Posterior vena cava (tissue), 2 donors: ENCODE data around the gene LSS. TPM values are rescaled to one million over a fixed set of nuclear protein-coding genes. Genes with fewer than 3 reads are reported as not detected.
A peak's percentile ranks its signal among the peaks of the same experiment; 100 is the strongest.
"Not testable (repeated sequence)": the region's sequence is repeated elsewhere in the genome, so short reads cannot be mapped to it uniquely, and the experiment has no call there.

Experiments used
- DNase-seq: peaks from one replicate; pipeline ENCODE4 v3.0.0-alpha.2; 2020; ENCODE audit warnings: low spot score
- intact Hi-C, 2 donors: fragments of 100-400 bp; cut with DNase I; formaldehyde crosslinking; loops; one replicate each; pipeline versions ENCODE4 v1.14.1 to v1.14.2; 2022 to 2023
- total RNA-seq, 2 donors: library from RNA; stranded (reverse); fragmentation: NEBNext Ultra II Directional; extraction: Animal tissue kit (Norgen Biotek cat#: 25700); gene quantifications; one replicate each; pipeline ENCODE4 v1.2.1, GENCODE V29; 2021
- donor health status: DM: yes; HTN: yes; CAD: no.
- donor health status: DM: yes; HTN: yes; CAD: no.

Gene LSS
- total RNA-seq, 2 donors from 2014 or later = 42.5 to 65.0 TPM

GRCh38 chr21:46193829-46194373 is 34.7 kb downstream of the LSS start:
- intact Hi-C loops = no loop called here
- no peak for DNase-seq

DNA sequence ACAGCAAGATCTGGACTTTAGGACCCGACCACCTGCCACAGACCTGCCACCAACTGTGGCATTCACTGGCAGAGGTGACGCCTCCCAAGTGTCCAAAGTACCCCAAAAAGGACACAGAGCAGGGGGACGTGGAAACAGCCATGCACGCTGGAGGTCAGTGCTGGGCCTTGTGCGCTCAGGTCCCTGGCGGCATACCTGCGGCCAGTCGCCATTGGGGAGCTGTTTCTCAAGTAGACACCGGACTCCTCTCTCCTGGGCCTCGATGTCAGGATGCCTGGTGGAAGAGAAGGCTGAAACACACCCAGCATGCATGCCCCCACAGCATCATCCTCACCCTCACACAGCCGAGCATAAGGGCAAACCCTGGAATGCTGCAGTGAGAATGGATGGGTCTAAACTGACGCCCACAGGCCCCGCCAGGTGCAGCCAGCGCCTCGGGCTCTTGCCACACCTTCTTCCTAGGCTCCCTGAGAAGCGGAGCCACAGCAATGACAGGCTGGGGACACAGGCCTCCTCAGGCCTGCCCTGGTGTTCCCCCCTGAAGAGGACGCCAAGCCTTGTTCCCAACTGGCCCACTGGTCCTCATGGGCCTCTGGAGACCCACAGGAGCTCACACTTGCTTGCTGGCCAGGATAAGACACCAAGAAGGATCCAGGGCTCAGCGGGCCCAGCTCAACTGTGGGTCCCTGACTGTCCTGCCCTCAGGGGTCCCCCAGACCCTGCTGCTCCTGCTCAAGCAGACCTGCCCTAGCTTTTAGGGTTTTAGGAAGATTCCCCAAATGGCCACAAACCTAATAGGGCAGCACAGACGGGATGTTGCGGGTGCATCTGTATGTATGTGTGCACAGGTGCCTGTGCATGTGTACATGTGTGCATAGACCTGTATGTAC is 36.6 kb downstream of the LSS start:
- peak; percentile 67 for DNase-seq
- intact Hi-C loops = no loop called here

- DNase-seq = peak; percentile 89
- intact Hi-C loops = no loop called here
Observed at GRCh38 chr21:46191257-46191685, 37.3 kb downstream of the LSS start.

DNA sequence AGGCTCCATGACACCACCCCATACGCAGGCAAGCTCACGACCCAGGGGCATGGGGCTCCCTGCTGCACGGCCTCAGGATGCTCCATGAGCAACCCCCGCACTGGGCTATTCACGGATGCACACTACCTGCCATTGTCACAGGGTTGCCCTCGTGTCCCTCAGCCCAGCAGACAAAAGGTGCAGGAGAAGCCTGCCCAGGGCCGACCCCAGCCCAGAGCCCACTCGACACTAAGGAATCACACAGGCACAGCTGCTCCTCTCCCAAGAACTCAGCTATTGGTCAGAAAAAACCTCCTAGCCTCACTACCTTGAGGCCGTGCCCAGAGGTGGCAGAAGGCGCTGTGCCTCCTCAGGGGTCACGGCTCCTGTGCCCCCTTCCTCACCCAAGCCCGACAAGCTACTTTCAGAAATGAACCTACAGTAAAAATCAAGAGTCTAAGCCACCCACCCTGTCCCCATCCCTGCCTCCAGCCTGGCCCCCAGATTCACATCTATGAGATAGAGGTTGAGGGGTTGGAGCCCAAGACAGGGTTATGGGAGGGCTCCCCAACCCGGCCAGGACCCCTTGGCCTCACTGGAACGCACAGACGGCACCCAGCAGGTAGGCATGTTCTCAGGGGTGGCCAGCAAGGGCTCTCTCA is 38.0 kb downstream of the LSS start:
- DNase-seq = peak; percentile 70
- intact Hi-C loops = no loop called here

- peak; percentile 70 for DNase-seq
- intact Hi-C loops = no loop called here
Observed at GRCh38 chr21:46189959-46190490, 38.5 kb downstream of the LSS start.

DNA sequence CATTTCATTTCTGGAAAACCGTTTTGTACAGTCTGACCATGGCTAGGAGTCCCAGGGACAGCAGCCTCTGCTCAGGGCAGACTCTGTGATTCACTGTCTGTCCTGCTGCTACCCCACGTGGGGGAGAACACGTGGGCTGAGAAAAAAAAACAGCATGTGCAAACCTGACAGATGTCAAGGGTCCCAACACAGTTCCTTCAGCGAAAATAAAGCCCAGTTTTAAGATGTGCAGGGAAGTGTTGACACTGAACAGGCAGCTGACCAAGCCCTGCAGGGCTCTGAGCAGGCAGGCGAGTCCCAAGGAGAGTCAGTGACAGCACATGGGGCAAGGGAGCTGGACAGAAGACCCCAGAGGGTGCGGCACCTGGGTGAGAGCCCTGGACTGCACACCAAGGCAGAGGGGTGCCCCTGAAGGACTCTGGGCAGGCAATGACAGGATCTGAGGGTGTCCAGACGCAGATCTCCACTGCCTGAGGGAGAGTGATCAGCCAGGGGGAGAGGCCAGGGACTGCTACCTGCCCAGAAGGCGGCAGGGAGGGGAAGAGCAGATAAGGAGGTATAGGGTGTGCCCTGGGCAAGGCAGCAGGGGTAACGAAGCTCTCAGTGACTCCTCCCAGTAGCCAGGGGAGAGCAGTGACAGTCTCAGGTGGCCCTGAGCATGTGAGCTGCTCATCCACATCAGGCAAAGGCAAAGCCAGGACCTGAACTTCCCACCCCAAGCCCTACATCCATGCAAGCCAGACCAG is 39.2 kb downstream of the LSS start:
- no peak for DNase-seq

DNA sequence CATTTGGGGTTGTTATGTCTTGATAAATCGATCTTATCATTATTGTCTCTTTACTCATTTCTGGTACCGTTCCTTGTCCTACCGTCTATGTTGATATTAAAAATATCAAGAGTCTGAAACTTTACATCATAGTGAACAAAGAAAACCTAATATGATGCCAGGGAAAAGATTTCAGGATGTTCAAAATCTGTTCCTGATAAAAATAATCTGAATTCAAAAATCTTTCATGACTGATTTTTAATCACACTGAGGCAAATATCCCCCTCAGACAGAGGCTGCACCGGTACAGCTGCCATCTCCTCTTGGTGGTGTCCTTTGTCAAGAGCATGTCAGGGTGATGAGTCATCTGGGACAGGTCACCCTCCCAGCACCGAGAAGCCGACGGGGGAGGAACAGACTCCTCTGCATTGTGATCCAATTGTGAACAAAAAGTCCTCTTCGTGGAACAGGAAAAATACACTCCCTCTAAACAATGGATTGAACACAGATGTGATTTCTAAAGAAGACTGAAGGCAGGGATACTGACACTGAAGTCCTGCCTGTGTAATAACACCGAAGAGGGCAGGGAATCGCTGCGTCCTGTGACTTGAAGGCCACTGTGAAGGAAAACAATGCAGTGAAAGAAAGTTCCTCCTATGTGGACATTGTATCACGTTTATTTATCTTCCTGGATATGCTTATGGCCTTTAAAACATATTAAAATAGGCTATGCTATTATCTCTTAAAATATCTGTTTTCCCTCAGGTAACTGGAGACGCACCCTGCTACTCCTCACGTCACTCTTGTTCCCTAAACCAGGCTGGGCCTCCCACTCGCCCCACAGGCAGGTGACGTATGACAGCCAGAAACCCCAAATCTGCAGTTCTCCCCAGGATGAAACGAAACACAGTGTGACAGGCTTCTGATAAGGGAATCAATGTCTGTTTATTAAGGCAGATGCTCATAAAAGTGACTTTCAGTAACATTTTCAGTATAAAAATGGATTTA is 40.1 kb downstream of the LSS start:
- peak; percentile 75 for DNase-seq
- intact Hi-C loops = no loop called here

More for the DNA sequence above, 39.2 kb downstream of the LSS start:
- intact Hi-C loops = no loop called here

DNA sequence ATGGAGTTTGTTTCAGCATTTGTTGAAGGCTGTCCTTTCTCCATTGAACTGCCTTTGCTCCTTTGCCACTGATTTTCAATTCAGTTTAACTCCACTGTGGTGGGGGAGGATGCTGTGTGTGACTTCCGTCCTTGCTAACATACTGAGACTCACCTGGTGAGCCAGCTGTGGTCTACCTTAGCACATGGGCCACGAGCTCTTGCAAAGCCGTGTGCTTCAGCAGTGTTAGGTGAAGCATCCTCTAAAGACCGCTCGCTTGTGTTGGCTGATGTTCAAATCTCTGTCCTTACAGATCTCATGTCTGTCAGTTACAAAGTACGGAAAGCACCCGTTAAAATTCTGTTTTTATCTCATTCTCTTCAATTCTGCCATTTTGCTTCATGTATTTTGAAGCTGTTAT is 40.8 kb downstream of the LSS start:
- DNase-seq = no peak
- intact Hi-C loops = no loop called here

DNA sequence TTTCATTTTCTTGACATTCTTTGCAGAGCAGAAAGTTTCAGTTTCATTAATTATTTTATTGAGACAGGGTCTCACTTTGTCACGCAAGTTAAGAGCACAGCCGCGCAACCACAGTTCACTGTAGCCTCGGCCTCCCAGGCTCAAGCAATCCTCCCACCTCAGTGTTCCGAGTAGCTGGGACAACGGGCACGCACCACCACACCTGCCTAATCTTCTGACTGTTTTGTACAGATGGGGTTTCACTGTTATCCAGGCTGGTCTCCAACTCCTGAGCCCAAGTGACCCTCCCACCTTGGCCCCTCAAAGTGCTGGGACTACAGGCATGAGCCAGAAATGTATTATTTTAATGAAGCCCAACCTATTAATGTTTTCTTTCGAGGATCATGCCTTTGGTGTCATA is 41.3 kb downstream of the LSS start:
- DNase-seq = no peak
- intact Hi-C loops = no loop called here

DNA sequence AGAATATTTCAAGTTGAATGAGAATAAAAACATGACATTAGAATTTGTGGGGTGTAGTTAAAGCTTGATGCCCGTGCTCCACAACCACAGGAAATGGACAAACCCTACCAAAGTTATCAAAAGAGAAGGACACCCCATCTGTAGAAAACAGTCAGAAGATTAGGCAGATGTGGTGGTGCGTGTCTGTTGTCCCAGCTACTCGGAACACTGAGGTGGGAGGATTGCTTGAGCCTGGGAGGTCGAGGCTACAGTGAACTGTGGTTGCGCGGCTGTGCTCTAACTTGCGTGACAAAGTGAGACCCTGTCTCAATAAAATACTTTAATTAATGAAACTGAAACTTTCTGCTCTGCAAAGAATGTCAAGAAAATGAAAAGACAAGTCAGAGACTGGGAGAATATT is 42.9 kb downstream of the LSS start:
- intact Hi-C loops = no loop called here
- DNase-seq = no peak

GRCh38 chr21:46184625-46185555 is 43.7 kb downstream of the LSS start:
- peak; percentile 95 for DNase-seq
- intact Hi-C loops = no loop called here

DNA sequence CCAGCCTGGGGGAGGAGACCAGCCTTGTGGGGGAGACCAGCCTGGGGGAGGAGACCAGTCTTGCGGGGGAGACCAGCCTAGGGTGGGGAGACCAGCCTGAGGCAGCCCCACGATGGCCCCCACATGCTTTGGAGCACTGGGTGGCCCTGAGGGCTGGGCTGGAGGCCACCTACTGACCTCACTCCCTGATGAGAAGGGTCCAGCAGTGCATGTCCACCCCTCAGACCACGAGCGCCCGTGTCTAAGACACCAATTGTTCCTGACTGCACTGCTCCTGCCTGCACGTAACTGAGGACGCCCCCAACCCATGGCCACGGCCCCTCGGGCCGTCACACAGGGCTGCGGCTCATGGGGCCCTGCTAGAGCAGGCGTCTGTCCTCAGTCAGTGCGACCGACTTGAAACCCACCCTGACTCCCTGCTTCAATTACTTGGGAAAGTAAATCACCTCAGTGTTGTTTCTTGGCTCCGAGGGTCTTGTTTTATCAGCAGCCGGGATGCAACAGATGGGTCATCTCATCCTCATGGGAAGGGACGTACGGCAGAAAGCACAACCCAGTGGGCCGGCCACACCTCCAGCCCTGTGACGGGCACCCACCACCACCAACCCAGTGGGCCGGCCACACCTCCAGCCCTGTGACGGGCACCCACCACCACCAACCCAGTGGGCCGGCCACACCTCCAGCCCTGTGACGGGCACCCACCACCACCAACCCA is 44.5 kb downstream of the LSS start, which contains the start of gene SPATC1L:
Gene SPATC1L, minus strand, starts transcription at position 550 of the 715 bp plus-strand sequence. CDS start 1,643 bp downstream, outside the sequence.
- intact Hi-C loops = no loop called here
- peak; percentile 89 for DNase-seq

GRCh38 chr21:46183337-46183909 is 45.2 kb downstream of the LSS start:
- DNase-seq, intact Hi-C loops: not testable (repeated sequence)

DNA sequence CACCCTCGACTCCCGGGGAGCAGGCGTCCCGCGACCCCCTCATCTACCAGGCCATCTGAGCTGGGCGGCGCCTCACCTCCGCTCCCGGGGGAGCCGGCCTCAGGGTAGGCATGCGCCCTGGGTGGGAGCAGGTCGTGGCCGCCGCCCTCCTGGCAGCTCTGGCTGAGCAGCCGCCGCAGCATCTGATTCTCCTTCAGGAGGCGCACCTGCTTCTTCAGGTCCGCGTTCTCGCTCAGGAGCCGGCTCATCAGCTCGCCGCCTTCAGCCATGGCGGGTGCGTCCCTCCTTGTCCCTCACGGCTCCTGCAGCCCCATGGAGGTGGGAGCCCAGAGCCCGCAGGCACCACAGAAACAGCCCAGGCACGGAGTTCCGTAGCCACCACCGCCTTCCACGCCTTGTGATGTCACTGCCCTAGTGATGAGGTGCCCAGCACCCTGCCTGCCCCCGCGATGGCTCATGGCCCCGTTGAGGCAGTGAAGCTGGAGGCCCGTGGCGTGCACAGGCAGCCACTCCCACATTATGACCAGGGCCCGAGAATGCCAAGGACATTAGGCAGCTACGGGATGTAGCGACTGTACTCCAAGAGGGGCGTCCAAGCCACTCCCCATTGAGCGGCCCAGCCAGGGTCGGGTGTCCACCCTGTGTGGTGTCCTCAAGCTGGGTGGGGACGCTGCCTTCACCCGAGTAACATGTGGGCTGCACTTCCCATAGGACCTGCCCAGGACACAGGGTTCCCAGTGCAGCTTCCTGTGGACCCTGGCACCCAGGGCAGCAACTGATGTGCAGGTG is 45.8 kb downstream of the LSS start:
- intact Hi-C loops = no loop called here
- peak; percentile 78 for DNase-seq

GRCh38 chr21:46181953-46182547 is 46.5 kb downstream of the LSS start:
- intact Hi-C loops = no loop called here
- no peak for DNase-seq
